ENCODE measurements around the gene SOX11. TPM values are rescaled to one million over a fixed set of nuclear protein-coding genes. Genes with fewer than 3 reads are reported as not detected.

Gene SOX11
- total and polyA plus RNA-seq, 2 of the 8 experiments (the other 6 are each of a cell fraction or from before 2014, with no cell fraction given) = 9.0 to 55.6 TPM

- Histone ChIP-seq H4K20me1 (replicated peaks in 1 of 2; ENCODE audit: control insufficient read depth in 1 of 2, insufficient read depth in 2 of 2, low read length in 2 of 2) (peaks cover 22% of the 10 kb centered on the region in 2 experiments), H3K9ac (replicated peaks in 1 of 4; ENCODE audit: extremely low read depth in 1 of 4, low read depth in 3 of 4, low read length in 3 of 4) (peak overlapping the region; percentile 50 to 88 (median 74); a peak in 6 of 7 replicates), H3K4me3 (ENCODE audit: extremely low read depth in 1 of 4, insufficient read depth in 2 of 4, low read depth in 3 of 4, low read length in 4 of 4) (peak overlapping the region; percentile 75 to 100 (median 86)), H3K23me2 (ENCODE audit: low read depth, low read length) (peaks cover 26% of the 10 kb centered on the region), H2BK20ac (ENCODE audit: low read length) (no peak overlapping the region), H3K36me3 (ENCODE audit: control insufficient read depth in 2 of 4, insufficient read depth in 4 of 4, low read length in 3 of 4) (peaks cover 0 to 12% (median 0%) of the 10 kb centered on the region in 4 experiments; a peak in 1 of 8 replicates), H3K14ac (ENCODE audit: insufficient read length) (no peak overlapping the region), H3K56ac (replicated peaks; ENCODE audit: insufficient read length, low read depth, low read length) (peak overlapping the region; percentile 46), H4K8ac (ENCODE audit: extremely low read depth, insufficient read depth, low read length) (no peak overlapping the region), H2BK120ac (replicated peaks; ENCODE audit: low read depth, low read length) (no peak overlapping the region), H3K9me3 (ENCODE audit: insufficient read depth in 2 of 2, low read depth in 1 of 2, low read length in 1 of 2) (no peaks in the 10 kb centered on the region), H3K79me2 (ENCODE audit: control insufficient read depth in 1 of 2, insufficient read depth in 2 of 2, low read length in 2 of 2) (peaks cover 12 to 64% of the 10 kb centered on the region in 2 experiments), H3K4ac (replicated peaks; ENCODE audit: insufficient read length, low read depth, low read length) (no peak overlapping the region), H2AFZ (ENCODE audit: low read length) (no peak overlapping the region), H4K5ac (ENCODE audit: insufficient read length, low read depth, low read length) (no peak overlapping the region), H2BK5ac (ENCODE audit: low read depth, low read length) (no peak overlapping the region), H2BK12ac (ENCODE audit: low read depth, low read length) (no peak overlapping the region), H3K4me1 (replicated peaks in 1 of 4; ENCODE audit: control insufficient read depth in 3 of 4, insufficient read depth in 4 of 4, low read length in 3 of 4) (peaks cover 0 to 16% (median 0%) of the 10 kb centered on the region in 4 experiments; a peak in 4 of 7 replicates), H3K23ac (ENCODE audit: insufficient read length) (no peak overlapping the region), H3K4me2 (ENCODE audit: insufficient read depth in 1 of 2, low read depth in 2 of 2, low read length in 2 of 2) (peak overlapping the region; percentile 77 to 96), H2BK15ac (ENCODE audit: low read length) (no peak overlapping the region), H3K27ac (ENCODE audit: low read depth, low read length) (no peak overlapping the region), H2AK5ac (ENCODE audit: low read depth, low read length) (no peak overlapping the region), H3K79me1 (ENCODE audit: low read depth, low read length) (no peaks in the 10 kb centered on the region; the same call in 1 of the 2 replicates), H3K18ac (ENCODE audit: extremely low read depth, low read length) (no peak overlapping the region; the same call in 1 of the 2 replicates), H4K91ac (replicated peaks; ENCODE audit: insufficient read length, low read length) (no peak overlapping the region), H3K27me3 (replicated peaks in 1 of 4; ENCODE audit: control insufficient read depth in 3 of 4, extremely low read depth in 1 of 4, insufficient read depth in 3 of 4, low read length in 3 of 4) (no peaks in the 10 kb centered on the region)
- ChIA-PET CTCF (ENCODE audit: partially characterized antibody) (interaction anchor here (1.1 kb wide), 1 partner anchor 32 kb away, joined by 5 read pairs; no protein-coding TSS in a partner anchor), POLR2A (ENCODE audit: partially characterized antibody) (interaction anchor here (1.0 to 5.2 kb wide), 10 partner anchors 9 to 1224 kb away, joined by 3 to 28 read pairs (median 4); no protein-coding TSS in a partner anchor)
- FAIRE-seq (no peak), DNase-seq (ENCODE audit: low read depth in 1 of 2, low spot score in 2 of 2) (no peak)
- TF ChIP-seq JUN (IDR thresholded peaks at IDR 0.05; ENCODE audit: low read depth, low read length) = no peak
- TF ChIP-seq CEBPB (IDR thresholded peaks at IDR 0.05; ENCODE audit: low read depth, low read length) = no peak
- no peak for TF ChIP-seq SAP30 (IDR thresholded peaks at IDR 0.05; ENCODE audit: insufficient read depth, insufficient replicate concordance, low read length)
- no peak for TF ChIP-seq RNF2 (IDR thresholded peaks at IDR 0.05; ENCODE audit: borderline replicate concordance, low read depth, low read length, missing control alignments, poor library complexity, severe bottlenecking)
- TF ChIP-seq EZH2 (IDR thresholded peaks at IDR 0.05; ENCODE audit: low read depth, low read length, severe bottlenecking) = no peak
- no peak for TF ChIP-seq GTF2F1 (IDR thresholded peaks at IDR 0.05; ENCODE audit: borderline replicate concordance, low read depth, low read length)
- TF ChIP-seq ASH2L (IDR thresholded peaks at IDR 0.05; ENCODE audit: low read length) = no peak
- no peak for TF ChIP-seq MAFK (IDR thresholded peaks at IDR 0.05; ENCODE audit: low read depth, low read length)
- TF ChIP-seq HDAC6 (IDR thresholded peaks at IDR 0.05; ENCODE audit: low read depth, low read length) = no peak
- WGBS, 2 experiments (ENCODE audit: extremely low coverage in 1 of 2, insufficient coverage in 1 of 2, insufficient read length in 1 of 2, insufficient replicate concordance in 2 of 2, low coverage in 1 of 2, low lambda C conversion rate in 2 of 2, missing lambda C conversion rate in 1 of 2) = 3% methylated on average over 6 of the region's 9 CpGs; no CpG with 5 or more reads in 1 of the 2 experiments
Measured at GRCh38 chr2:5694306-5694705, 2.1 kb downstream of the SOX11 start.
